ENCODE data around the gene LYRM1.

DNA sequence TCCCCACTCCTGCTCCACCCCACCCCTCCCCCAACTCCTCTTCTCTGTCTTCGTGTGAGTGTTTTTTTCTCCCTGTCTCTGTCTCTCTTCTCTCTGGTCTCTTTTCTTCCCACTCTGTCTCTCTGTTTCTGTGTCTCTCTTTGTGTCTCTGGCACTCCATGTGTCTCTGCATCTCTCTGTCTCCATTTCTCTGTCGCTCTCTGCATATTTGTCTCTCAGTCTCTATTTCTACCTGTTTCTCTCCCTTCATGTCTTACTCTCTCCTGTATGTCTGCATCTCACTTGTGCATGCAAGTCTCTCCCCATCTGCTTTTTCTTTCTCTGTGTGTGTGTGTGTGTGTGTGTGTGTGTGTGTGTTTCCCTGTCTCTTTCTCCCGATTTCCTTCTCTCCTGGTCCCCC is 68.2 kb downstream of the LYRM1 start:
- TF ChIP-seq BRCA1 (IDR thresholded peaks at IDR 0.05; ENCODE audit: low read depth, low read length) (no peak), CREB1 (IDR thresholded peaks at IDR 0.05; ENCODE audit: low read depth) (no peak), RAD21 (IDR thresholded peaks at IDR 0.05; ENCODE audit: insufficient read depth, low read depth, low read length) (no peak), BMI1 (IDR thresholded peaks at IDR 0.05; ENCODE audit: borderline replicate concordance) (no peak), ZBED1 (IDR thresholded peaks at IDR 0.05; ENCODE audit: borderline replicate concordance) (no peak), NBN (IDR thresholded peaks at IDR 0.05) (no peak), NFYA (IDR thresholded peaks at IDR 0.05; ENCODE audit: borderline replicate concordance, low read depth, low read length) (no peak), SUZ12 (IDR thresholded peaks at IDR 0.05; ENCODE audit: unreplicated experiment) (no peak), GABPA (IDR thresholded peaks at IDR 0.05; ENCODE audit: low read depth) (no peak), SREBF2 (IDR thresholded peaks at IDR 0.05; ENCODE audit: low read length) (no peak), POLR2A (IDR thresholded peaks at IDR 0.05; ENCODE audit: low read depth, low read length) (no peak)
- TF ChIP-seq, protein P1, sequence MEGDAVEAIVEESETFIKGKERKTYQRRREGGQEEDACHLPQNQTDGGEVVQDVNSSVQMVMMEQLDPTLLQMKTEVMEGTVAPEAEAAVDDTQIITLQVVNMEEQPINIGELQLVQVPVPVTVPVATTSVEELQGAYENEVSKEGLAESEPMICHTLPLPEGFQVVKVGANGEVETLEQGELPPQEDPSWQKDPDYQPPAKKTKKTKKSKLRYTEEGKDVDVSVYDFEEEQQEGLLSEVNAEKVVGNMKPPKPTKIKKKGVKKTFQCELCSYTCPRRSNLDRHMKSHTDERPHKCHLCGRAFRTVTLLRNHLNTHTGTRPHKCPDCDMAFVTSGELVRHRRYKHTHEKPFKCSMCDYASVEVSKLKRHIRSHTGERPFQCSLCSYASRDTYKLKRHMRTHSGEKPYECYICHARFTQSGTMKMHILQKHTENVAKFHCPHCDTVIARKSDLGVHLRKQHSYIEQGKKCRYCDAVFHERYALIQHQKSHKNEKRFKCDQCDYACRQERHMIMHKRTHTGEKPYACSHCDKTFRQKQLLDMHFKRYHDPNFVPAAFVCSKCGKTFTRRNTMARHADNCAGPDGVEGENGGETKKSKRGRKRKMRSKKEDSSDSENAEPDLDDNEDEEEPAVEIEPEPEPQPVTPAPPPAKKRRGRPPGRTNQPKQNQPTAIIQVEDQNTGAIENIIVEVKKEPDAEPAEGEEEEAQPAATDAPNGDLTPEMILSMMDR (IDR thresholded peaks at IDR 0.05 in 2 of 3, conservative IDR thresholded peaks at IDR 0.05 in 1 of 3; ENCODE audit: control insufficient read depth in 2 of 3, extremely low read depth in 1 of 3, insufficient read depth in 1 of 3, low read depth in 3 of 3, low read length in 3 of 3), result no peak

Measured in GM12878 (cell line).